ENCODE data around the gene ACACA.

The ACACA gene

GRCh38 chr17:37344519-37344918 lies 62.1 kb downstream of the ACACA start:
- Histone ChIP-seq H3K9ac (no peak overlapping the region), H2AFZ (no peak overlapping the region), H3K27me3 (ENCODE audit: control insufficient read depth, insufficient read depth, low read length) (no peaks in the 10 kb centered on the region), H3K9me3 (ENCODE audit: control insufficient read depth, low read length) (no peaks in the 10 kb centered on the region), H3K4me1 (no peaks in the 10 kb centered on the region), H3K79me2 (peaks cover 2% of the 10 kb centered on the region), H3K36me3 (ENCODE audit: control insufficient read depth, insufficient read depth, low read length) (no peaks in the 10 kb centered on the region), H3K4me3 (ENCODE audit: low read depth, low read length) (no peak overlapping the region), H3K27ac (no peak overlapping the region), H3K4me2 (ENCODE audit: low read length) (no peak overlapping the region)
- no peak for TF ChIP-seq CTCF (IDR thresholded peaks at IDR 0.05)

- TF ChIP-seq CTCF (IDR thresholded peaks at IDR 0.05) = no peak
- Histone ChIP-seq H3K4me2 (ENCODE audit: low read length) (no peak overlapping the region), H3K27me3 (ENCODE audit: control insufficient read depth, insufficient read depth, low read length) (no peaks in the 10 kb centered on the region), H3K9ac (no peak overlapping the region), H3K4me1 (no peaks in the 10 kb centered on the region), H3K9me3 (ENCODE audit: control insufficient read depth, low read length) (no peaks in the 10 kb centered on the region), H3K79me2 (peaks cover 4% of the 10 kb centered on the region), H3K27ac (no peak overlapping the region), H3K36me3 (ENCODE audit: control insufficient read depth, insufficient read depth, low read length) (no peaks in the 10 kb centered on the region), H3K4me3 (ENCODE audit: low read depth, low read length) (no peak overlapping the region), H2AFZ (no peak overlapping the region)
Measured at GRCh38 chr17:37342589-37342988, 64.0 kb downstream of the ACACA start.

- Histone ChIP-seq H3K9ac (no peak overlapping the region), H2AFZ (no peak overlapping the region), H3K79me2 (peaks cover 6% of the 10 kb centered on the region), H3K4me1 (no peaks in the 10 kb centered on the region), H3K27ac (no peak overlapping the region), H3K36me3 (ENCODE audit: control insufficient read depth, insufficient read depth, low read length) (no peaks in the 10 kb centered on the region), H3K4me2 (ENCODE audit: low read length) (no peak overlapping the region), H3K9me3 (ENCODE audit: control insufficient read depth, low read length) (no peaks in the 10 kb centered on the region), H3K27me3 (ENCODE audit: control insufficient read depth, insufficient read depth, low read length) (no peaks in the 10 kb centered on the region), H3K4me3 (ENCODE audit: low read depth, low read length) (no peak overlapping the region)
- TF ChIP-seq CTCF (IDR thresholded peaks at IDR 0.05) = no peak
Measured at GRCh38 chr17:37340804-37341203, 65.8 kb downstream of the ACACA start.

- no peak overlapping the region for H3K4me3 ChIP-seq (ENCODE audit: low read depth, low read length)
- H3K9me3 ChIP-seq (ENCODE audit: control insufficient read depth, low read length) = no peaks in the 10 kb centered on the region
- no peaks in the 10 kb centered on the region for H3K4me1 ChIP-seq
- H3K79me2 ChIP-seq = peaks cover 6% of the 10 kb centered on the region
- H3K27me3 ChIP-seq (ENCODE audit: control insufficient read depth, insufficient read depth, low read length) = no peaks in the 10 kb centered on the region
- no peaks in the 10 kb centered on the region for H3K36me3 ChIP-seq (ENCODE audit: control insufficient read depth, insufficient read depth, low read length)
- no peak overlapping the region for H3K9ac ChIP-seq
- H3K27ac ChIP-seq = no peak overlapping the region
- H2AFZ ChIP-seq = no peak overlapping the region
- no peak overlapping the region for H3K4me2 ChIP-seq (ENCODE audit: low read length)
- no peak for TF ChIP-seq CTCF (IDR thresholded peaks at IDR 0.05)
Measured at GRCh38 chr17:37339321-37339720, 67.3 kb downstream of the ACACA start.

GRCh38 chr17:37338847-37339246 lies 67.8 kb downstream of the ACACA start:
- Histone ChIP-seq H3K27me3 (ENCODE audit: control insufficient read depth, insufficient read depth, low read length) (no peaks in the 10 kb centered on the region), H3K9ac (no peak overlapping the region), H3K4me3 (ENCODE audit: low read depth, low read length) (no peak overlapping the region), H3K4me2 (ENCODE audit: low read length) (no peak overlapping the region), H3K9me3 (ENCODE audit: control insufficient read depth, low read length) (no peaks in the 10 kb centered on the region), H2AFZ (no peak overlapping the region), H3K4me1 (no peaks in the 10 kb centered on the region), H3K27ac (no peak overlapping the region), H3K36me3 (ENCODE audit: control insufficient read depth, insufficient read depth, low read length) (no peaks in the 10 kb centered on the region), H3K79me2 (peaks cover 4% of the 10 kb centered on the region)
- no peak for TF ChIP-seq CTCF (IDR thresholded peaks at IDR 0.05)
